HepG2 (cell line): ENCODE data around the gene PDZD7. TPM values are rescaled to one million over a fixed set of nuclear protein-coding genes. Genes with fewer than 3 reads are reported as not detected.

Source experiments
- ARID2 ChIP-seq: sonication (generic); formaldehyde crosslinking; IDR thresholded peaks from 2 replicates; pipeline ENCODE4 v1.8.1; 2022; ENCODE audit warnings: mild to moderate bottlenecking, missing genetic modification reagents, borderline replicate concordance
- ATAD3A ChIP-seq: sonication (generic); formaldehyde crosslinking; IDR thresholded peaks from 2 replicates; pipeline ENCODE4 v1.4.0; 2020; ENCODE audit warnings: missing genetic modification reagents
- CBX2 ChIP-seq, 2 experiments: fragments of 200-600 bp in 1 of 2; sonication (generic); formaldehyde crosslinking in 1 of 2; IDR thresholded peaks; 2 replicates each; pipeline versions ENCODE4 v1.7.0 to v1.8.1; 2018 to 2022; ENCODE audit warnings: low read depth in 2 of 2, low read length in 1 of 2, mild to moderate bottlenecking in 1 of 2, missing genetic modification reagents in 1 of 2
- ETV5 ChIP-seq: IDR thresholded peaks from 2 replicates; pipeline ENCODE4 v1.6.1; 2018; ENCODE audit warnings: missing biosample characterization, missing genetic modification reagents, inconsistent platforms, borderline replicate concordance
- FOXO4 ChIP-seq: sonication (generic); formaldehyde crosslinking; conservative IDR thresholded peaks from 2 replicates; pipeline ENCODE4 v1.8.1; 2023; ENCODE audit warnings: missing genetic modification reagents
- GTF2F1 ChIP-seq: fragments of 150-350 bp; IDR thresholded peaks from 2 replicates; pipeline ENCODE4 v1.6.1; 2014; ENCODE audit warnings: low read length
- HNF4A ChIP-seq: sonication (generic); formaldehyde crosslinking; IDR thresholded peaks from 2 replicates; pipeline ENCODE4 v1.4.0; 2020; ENCODE audit warnings: missing genetic modification reagents
- KDM6A ChIP-seq: IDR thresholded peaks from 2 replicates; pipeline ENCODE4 v1.6.1; 2016; ENCODE audit warnings: low read depth
- NR2F6 ChIP-seq, 2 experiments: IDR thresholded peaks; 2 replicates each; pipeline ENCODE4 v1.6.1; 2016; ENCODE audit warnings: antibody characterized with exemption in 1 of 2, mild to moderate bottlenecking in 1 of 2
- POLR2AphosphoS5 ChIP-seq: IDR thresholded peaks from 2 replicates; pipeline ENCODE4 v1.6.1; 2012; ENCODE audit warnings: low read depth, low read length
- RXRA ChIP-seq: sonication (generic); formaldehyde crosslinking; IDR thresholded peaks from 2 replicates; pipeline ENCODE4 v1.5.1; 2020; ENCODE audit warnings: missing genetic modification reagents
- SP5 ChIP-seq: IDR thresholded peaks from 2 replicates; pipeline ENCODE4 v1.6.1; 2016; ENCODE audit warnings: low read depth, borderline replicate concordance
- TRIM24 ChIP-seq: sonication (generic); formaldehyde crosslinking; IDR thresholded peaks from 2 replicates; pipeline ENCODE4 v1.8.0; 2022; ENCODE audit warnings: mild to moderate bottlenecking, missing genetic modification reagents
- UBTF ChIP-seq: sonication (generic); formaldehyde crosslinking; IDR thresholded peaks from 2 replicates; pipeline ENCODE4 v1.4.0; 2020; ENCODE audit warnings: mild to moderate bottlenecking, missing genetic modification reagents
- ZC3H13 ChIP-seq: sonication (generic); formaldehyde crosslinking; IDR thresholded peaks from 2 replicates; pipeline ENCODE4 v1.8.1; 2023; ENCODE audit warnings: mild to moderate bottlenecking, missing genetic modification reagents, moderate library complexity
- ZNF207 ChIP-seq: fragments of 450-650 bp; IDR thresholded peaks from 2 replicates; pipeline ENCODE4 v1.6.1; 2016; ENCODE audit warnings: antibody characterized with exemption, borderline replicate concordance
- ZNF263 ChIP-seq: sonication (generic); formaldehyde crosslinking; IDR thresholded peaks from 2 replicates; pipeline ENCODE4 v1.4.0; 2020; ENCODE audit warnings: missing genetic modification reagents
- ZNF792 ChIP-seq: IDR thresholded peaks from 2 replicates; pipeline ENCODE4 v1.6.1; 2016
- polyA plus RNA-seq, 8 experiments: library from polyadenylated mRNA; depleted of rRNA in 3 of 8; stranded (reverse) in 7 of 8; unstranded in 1 of 8; fragments of >200 nt; fragmentation: Illumina TruSeq in 4 of 8; extraction: Trizol in 4 of 8; gene quantifications; 2 replicates each; pipeline versions ENCODE4 v1.2.1 to v1.2.3, GENCODE V29; 2011 to 2016; ENCODE audit warnings: low read depth in 4 of 8, missing spikeins in 1 of 8, mixed read lengths in 1 of 8; ENCODE audit not compliant: insufficient read depth in 1 of 8
- total RNA-seq, 5 experiments: library from RNA; depleted of rRNA; stranded (reverse); fragments of >200 nt; fragmentation: Illumina TruSeq; extraction: Trizol; gene quantifications; 2 replicates each; pipeline ENCODE4 v1.2.3, GENCODE V29; 2016; ENCODE audit warnings: low read depth in 1 of 5
- TF ChIP-seq, protein P1 (sequence below): sonication (generic); formaldehyde crosslinking; IDR thresholded peaks from 2 replicates; pipeline ENCODE4 v1.8.1; 2022; ENCODE audit warnings: low read depth, mild to moderate bottlenecking, missing genetic modification reagents

Gene PDZD7
- total and polyA plus RNA-seq, 2 of the 13 experiments (the other 11 are each of a cell fraction or from before 2014, with no cell fraction given), result 0.58 to 0.73 TPM

DNA sequence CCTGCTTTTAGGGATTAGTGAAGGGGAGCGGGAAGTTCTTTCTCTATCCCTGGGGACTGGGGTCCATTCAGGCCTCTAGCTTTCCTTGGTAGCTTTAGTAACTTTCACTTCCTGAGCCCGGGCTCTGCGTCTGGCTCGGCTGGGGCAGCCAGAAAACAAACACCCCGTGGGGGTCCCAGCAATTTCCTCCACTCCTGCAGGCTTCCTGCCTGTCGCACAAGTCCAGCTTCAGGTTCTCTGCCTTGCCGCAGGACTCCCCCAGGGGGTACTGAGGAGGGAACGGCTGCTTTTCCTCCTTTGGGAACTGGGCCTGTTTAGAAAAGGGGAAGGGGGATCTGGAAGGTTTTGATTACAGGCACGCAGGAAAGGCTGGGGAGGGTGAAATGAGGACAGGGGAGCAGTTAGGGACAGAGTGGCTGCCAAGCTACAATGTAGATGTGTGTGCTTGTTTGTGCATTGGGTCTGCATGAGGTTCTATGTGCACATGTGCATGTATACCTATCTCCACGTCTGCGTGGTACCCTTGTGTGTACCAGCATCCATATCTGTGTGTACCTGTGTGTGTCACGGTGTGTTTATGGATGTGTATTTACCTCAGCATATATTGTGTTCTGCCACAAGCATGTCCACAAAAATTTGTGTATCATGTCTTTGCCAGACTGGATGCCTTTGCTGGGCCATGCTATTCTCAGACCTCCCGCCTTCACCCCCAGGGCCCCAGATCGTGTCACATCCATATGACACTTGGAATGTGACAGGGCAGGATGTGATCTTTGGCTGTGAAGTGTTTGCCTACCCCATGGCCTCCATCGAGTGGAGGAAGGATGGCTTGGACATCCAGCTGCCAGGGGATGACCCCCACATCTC lies 32.9 kb upstream of the PDZD7 start (continued):
- TF ChIP-seq UBTF (CRISPR knock-in tag), result 0 out of 2 replicates have a peak, but pooled peaks have one; percentile 12
- TF ChIP-seq ZNF207, result no peak
- TF ChIP-seq ZNF792 (CRISPR knock-in tag), result 0 out of 2 replicates have a peak, but pooled peaks have one; percentile 40
- no peak for TF ChIP-seq ATAD3A
- TF ChIP-seq GTF2F1, result no peak
- TF ChIP-seq, protein P1, sequence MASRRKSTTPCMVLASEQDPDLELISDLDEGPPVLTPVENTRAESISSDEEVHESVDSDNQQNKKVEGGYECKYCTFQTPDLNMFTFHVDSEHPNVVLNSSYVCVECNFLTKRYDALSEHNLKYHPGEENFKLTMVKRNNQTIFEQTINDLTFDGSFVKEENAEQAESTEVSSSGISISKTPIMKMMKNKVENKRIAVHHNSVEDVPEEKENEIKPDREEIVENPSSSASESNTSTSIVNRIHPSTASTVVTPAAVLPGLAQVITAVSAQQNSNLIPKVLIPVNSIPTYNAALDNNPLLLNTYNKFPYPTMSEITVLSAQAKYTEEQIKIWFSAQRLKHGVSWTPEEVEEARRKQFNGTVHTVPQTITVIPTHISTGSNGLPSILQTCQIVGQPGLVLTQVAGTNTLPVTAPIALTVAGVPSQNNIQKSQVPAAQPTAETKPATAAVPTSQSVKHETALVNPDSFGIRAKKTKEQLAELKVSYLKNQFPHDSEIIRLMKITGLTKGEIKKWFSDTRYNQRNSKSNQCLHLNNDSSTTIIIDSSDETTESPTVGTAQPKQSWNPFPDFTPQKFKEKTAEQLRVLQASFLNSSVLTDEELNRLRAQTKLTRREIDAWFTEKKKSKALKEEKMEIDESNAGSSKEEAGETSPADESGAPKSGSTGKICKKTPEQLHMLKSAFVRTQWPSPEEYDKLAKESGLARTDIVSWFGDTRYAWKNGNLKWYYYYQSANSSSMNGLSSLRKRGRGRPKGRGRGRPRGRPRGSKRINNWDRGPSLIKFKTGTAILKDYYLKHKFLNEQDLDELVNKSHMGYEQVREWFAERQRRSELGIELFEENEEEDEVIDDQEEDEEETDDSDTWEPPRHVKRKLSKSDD, result no peak
- peak; percentile 27; the same call in 1 of the 2 replicates for TF ChIP-seq POLR2AphosphoS5
- 0 out of 2 replicates have a peak, but pooled peaks have one; percentile 31 for TF ChIP-seq KDM6A (CRISPR knock-in tag)
- TF ChIP-seq ZC3H13 (CRISPR knock-in tag), result peak; percentile 23; the same call in 1 of the 2 replicates
- TF ChIP-seq RXRA (CRISPR knock-in tag), result peak; percentile 11; the same call in 1 of the 2 replicates
- no peak for TF ChIP-seq TRIM24 (CRISPR knock-in tag)
- TF ChIP-seq SP5 (CRISPR knock-in tag), result 0 out of 2 replicates have a peak, but pooled peaks have one; percentile 18
- peak; percentile 74 for TF ChIP-seq ETV5 (CRISPR knock-in tag)
- TF ChIP-seq ZNF263 (CRISPR knock-in tag), result 0 out of 2 replicates have a peak, but pooled peaks have one; percentile 40
- TF ChIP-seq NR2F6 (IDR thresholded peaks at IDR 0.05), result no peak
- TF ChIP-seq NR2F6 (CRISPR knock-in tag; IDR thresholded peaks at IDR 0.05), result peak; percentile 38; the same call in 1 of the 2 replicates
- no peak for TF ChIP-seq CBX2 (IDR thresholded peaks at IDR 0.05; ENCODE audit: low read depth, low read length)
- no peak for TF ChIP-seq CBX2 (CRISPR knock-in tag; IDR thresholded peaks at IDR 0.05; ENCODE audit: low read depth)
- TF ChIP-seq HNF4A (CRISPR knock-in tag), result 0 out of 2 replicates have a peak, but pooled peaks have one; percentile 7
- TF ChIP-seq ARID2 (CRISPR knock-in tag), result 0 out of 2 replicates have a peak, but pooled peaks have one; percentile 13
- TF ChIP-seq FOXO4 (CRISPR knock-in tag), result no peak
- TF ChIP-seq, all 625 proteins: peak for 27
